ENCODE data around the gene DUSP8.

DUSP8 gene

GRCh38 chr11:1573077-1573902 is 1.2 kb upstream of the DUSP8 start:
- H3K27ac ChIP-seq (ENCODE audit: low read length): peak overlapping the region; percentile 64
- H3K9me3 ChIP-seq (ENCODE audit: control insufficient read depth in 2 of 2, low read length in 2 of 2): no peaks in the 10 kb centered on the region
- no peaks in the 10 kb centered on the region for H3K27me3 ChIP-seq (ENCODE audit: control insufficient read depth in 1 of 2, insufficient read depth in 2 of 2, low read length in 2 of 2)
- peak overlapping the region; percentile 28 to 47 for H3K9ac ChIP-seq (ENCODE audit: low read length in 2 of 2)
- H3K4me1 ChIP-seq (ENCODE audit: control insufficient read depth, insufficient read depth, low read length): peaks cover 42% of the 10 kb centered on the region
- H3K4me3 ChIP-seq (ENCODE audit: low read length in 2 of 2): peak overlapping the region; percentile 51 to 70
- H3K36me3 ChIP-seq (ENCODE audit: control insufficient read depth in 2 of 2, insufficient read depth in 2 of 2, low read length in 2 of 2): no peaks in the 10 kb centered on the region

GRCh38 chr11:1571760-1572196 is 293 bp downstream of the DUSP8 start:
- peak overlapping the region in 1 of 2 donors; percentile 77 for H3K4me3 ChIP-seq (ENCODE audit: low read length in 2 of 2)
- H3K36me3 ChIP-seq (ENCODE audit: control insufficient read depth in 2 of 2, insufficient read depth in 2 of 2, low read length in 2 of 2): peaks cover 0 to 2% of the 10 kb centered on the region in 2 donors
- H3K27me3 ChIP-seq (ENCODE audit: control insufficient read depth in 1 of 2, insufficient read depth in 2 of 2, low read length in 2 of 2): no peaks in the 10 kb centered on the region
- H3K9me3 ChIP-seq (ENCODE audit: control insufficient read depth in 2 of 2, low read length in 2 of 2): no peaks in the 10 kb centered on the region
- peak overlapping the region; percentile 64 for H3K27ac ChIP-seq (ENCODE audit: low read length)
- peak overlapping the region; percentile 78 to 79 for H3K9ac ChIP-seq (ENCODE audit: low read length in 2 of 2)
- peaks cover 56% of the 10 kb centered on the region for H3K4me1 ChIP-seq (ENCODE audit: control insufficient read depth, insufficient read depth, low read length)

- peak overlapping the region; percentile 78 to 79 for H3K9ac ChIP-seq (ENCODE audit: low read length in 2 of 2)
- peaks cover 56% of the 10 kb centered on the region for H3K4me1 ChIP-seq (ENCODE audit: control insufficient read depth, insufficient read depth, low read length)
- peak overlapping the region; percentile 64 for H3K27ac ChIP-seq (ENCODE audit: low read length)
- H3K36me3 ChIP-seq (ENCODE audit: control insufficient read depth in 2 of 2, insufficient read depth in 2 of 2, low read length in 2 of 2): peaks cover 0 to 2% of the 10 kb centered on the region in 2 donors
- peak overlapping the region; percentile 71 to 77 for H3K4me3 ChIP-seq (ENCODE audit: low read length in 2 of 2)
- no peaks in the 10 kb centered on the region for H3K27me3 ChIP-seq (ENCODE audit: control insufficient read depth in 1 of 2, insufficient read depth in 2 of 2, low read length in 2 of 2)
- H3K9me3 ChIP-seq (ENCODE audit: control insufficient read depth in 2 of 2, low read length in 2 of 2): no peaks in the 10 kb centered on the region
Measured at GRCh38 chr11:1570896-1571759, 943 bp downstream of the DUSP8 start.

GRCh38 chr11:1570531-1570895 is 1.6 kb downstream of the DUSP8 start:
- peak overlapping the region; percentile 29 to 78 for H3K9ac ChIP-seq (ENCODE audit: low read length in 2 of 2)
- H3K4me1 ChIP-seq (ENCODE audit: control insufficient read depth, insufficient read depth, low read length): peaks cover 56% of the 10 kb centered on the region
- no peaks in the 10 kb centered on the region for H3K27me3 ChIP-seq (ENCODE audit: control insufficient read depth in 1 of 2, insufficient read depth in 2 of 2, low read length in 2 of 2)

GRCh38 chr11:1570001-1570453 is 2.0 kb downstream of the DUSP8 start:
- no peaks in the 10 kb centered on the region for H3K27me3 ChIP-seq (ENCODE audit: control insufficient read depth in 1 of 2, insufficient read depth in 2 of 2, low read length in 2 of 2)
- H3K4me1 ChIP-seq (ENCODE audit: control insufficient read depth, insufficient read depth, low read length): peaks cover 61% of the 10 kb centered on the region
- peak overlapping the region in 1 of 2 donors; percentile 29 for H3K9ac ChIP-seq (ENCODE audit: low read length in 2 of 2)
- peak overlapping the region; percentile 17 to 77 for H3K4me3 ChIP-seq (ENCODE audit: low read length in 2 of 2)
- peaks cover 0 to 2% of the 10 kb centered on the region in 2 donors for H3K36me3 ChIP-seq (ENCODE audit: control insufficient read depth in 2 of 2, insufficient read depth in 2 of 2, low read length in 2 of 2)
- H3K9me3 ChIP-seq (ENCODE audit: control insufficient read depth in 2 of 2, low read length in 2 of 2): no peaks in the 10 kb centered on the region
- H3K27ac ChIP-seq (ENCODE audit: low read length): peak overlapping the region; percentile 64

More at GRCh38 chr11:1570531-1570895, 1.6 kb downstream of the DUSP8 start:
- Histone ChIP-seq H3K4me3 (ENCODE audit: low read length in 2 of 2) (peak overlapping the region; percentile 71 to 77), H3K27ac (ENCODE audit: low read length) (peak overlapping the region; percentile 64), H3K36me3 (ENCODE audit: control insufficient read depth in 2 of 2, insufficient read depth in 2 of 2, low read length in 2 of 2) (peaks cover 0 to 2% of the 10 kb centered on the region in 2 donors), H3K9me3 (ENCODE audit: control insufficient read depth in 2 of 2, low read length in 2 of 2) (no peaks in the 10 kb centered on the region)

GRCh38 chr11:1569251-1569780 is 2.8 kb downstream of the DUSP8 start:
- H3K27me3 ChIP-seq (ENCODE audit: control insufficient read depth in 1 of 2, insufficient read depth in 2 of 2, low read length in 2 of 2): no peaks in the 10 kb centered on the region
- no peak overlapping the region for H3K4me3 ChIP-seq (ENCODE audit: low read length in 2 of 2)
- peak overlapping the region; percentile 64 for H3K27ac ChIP-seq (ENCODE audit: low read length)
- H3K9ac ChIP-seq (ENCODE audit: low read length in 2 of 2): peak overlapping the region in 1 of 2 donors; percentile 13
- H3K9me3 ChIP-seq (ENCODE audit: control insufficient read depth in 2 of 2, low read length in 2 of 2): no peaks in the 10 kb centered on the region
- peaks cover 0 to 2% of the 10 kb centered on the region in 2 donors for H3K36me3 ChIP-seq (ENCODE audit: control insufficient read depth in 2 of 2, insufficient read depth in 2 of 2, low read length in 2 of 2)
- peaks cover 63% of the 10 kb centered on the region for H3K4me1 ChIP-seq (ENCODE audit: control insufficient read depth, insufficient read depth, low read length)

- H3K27ac ChIP-seq (ENCODE audit: low read length): peak overlapping the region; percentile 64
- peaks cover 61% of the 10 kb centered on the region for H3K4me1 ChIP-seq (ENCODE audit: control insufficient read depth, insufficient read depth, low read length)
- peaks cover 0 to 2% of the 10 kb centered on the region in 2 donors for H3K36me3 ChIP-seq (ENCODE audit: control insufficient read depth in 2 of 2, insufficient read depth in 2 of 2, low read length in 2 of 2)
- H3K4me3 ChIP-seq (ENCODE audit: low read length in 2 of 2): peak overlapping the region in 1 of 2 donors; percentile 15
- no peaks in the 10 kb centered on the region for H3K27me3 ChIP-seq (ENCODE audit: control insufficient read depth in 1 of 2, insufficient read depth in 2 of 2, low read length in 2 of 2)
- no peak overlapping the region for H3K9ac ChIP-seq (ENCODE audit: low read length in 2 of 2)
- H3K9me3 ChIP-seq (ENCODE audit: control insufficient read depth in 2 of 2, low read length in 2 of 2): no peaks in the 10 kb centered on the region
Measured at GRCh38 chr11:1568441-1568911, 3.6 kb downstream of the DUSP8 start.

GRCh38 chr11:1567721-1568100 is 4.4 kb downstream of the DUSP8 start:
- Histone ChIP-seq H3K27ac (ENCODE audit: low read length) (peak overlapping the region; percentile 2), H3K9ac (ENCODE audit: low read length in 2 of 2) (no peak overlapping the region), H3K4me1 (ENCODE audit: control insufficient read depth, insufficient read depth, low read length) (peaks cover 62% of the 10 kb centered on the region), H3K27me3 (ENCODE audit: control insufficient read depth in 1 of 2, insufficient read depth in 2 of 2, low read length in 2 of 2) (no peaks in the 10 kb centered on the region), H3K9me3 (ENCODE audit: control insufficient read depth in 2 of 2, low read length in 2 of 2) (no peaks in the 10 kb centered on the region), H3K36me3 (ENCODE audit: control insufficient read depth in 2 of 2, insufficient read depth in 2 of 2, low read length in 2 of 2) (peaks cover 4 to 5% of the 10 kb centered on the region in 2 donors), H3K4me3 (ENCODE audit: low read length in 2 of 2) (no peak overlapping the region)

GRCh38 chr11:1567052-1567720 is 4.9 kb downstream of the DUSP8 start:
- H3K27ac ChIP-seq (ENCODE audit: low read length): no peak overlapping the region
- H3K27me3 ChIP-seq (ENCODE audit: control insufficient read depth in 1 of 2, insufficient read depth in 2 of 2, low read length in 2 of 2): no peaks in the 10 kb centered on the region
- H3K4me1 ChIP-seq (ENCODE audit: control insufficient read depth, insufficient read depth, low read length): peaks cover 62% of the 10 kb centered on the region
- no peaks in the 10 kb centered on the region for H3K9me3 ChIP-seq (ENCODE audit: control insufficient read depth in 2 of 2, low read length in 2 of 2)
- no peak overlapping the region for H3K9ac ChIP-seq (ENCODE audit: low read length in 2 of 2)
- H3K4me3 ChIP-seq (ENCODE audit: low read length in 2 of 2): no peak overlapping the region
- peaks cover 8 to 9% of the 10 kb centered on the region in 2 donors for H3K36me3 ChIP-seq (ENCODE audit: control insufficient read depth in 2 of 2, insufficient read depth in 2 of 2, low read length in 2 of 2)

All from stomach smooth muscle (tissue), 2 donors.